Parathyroid adenoma (tissue), 2 donors: Measurements from ENCODE around the gene DDX27.
"Not testable (repeated sequence)": the region's sequence is repeated elsewhere in the genome, so short reads cannot be mapped to it uniquely, and the experiment has no call there.

ENCODE experiments used
- H2AFZ ChIP-seq: fragments of 300-600 bp; sonication (generic); one replicate; pipeline ENCODE4 v1.7.0; 2017; ENCODE audit warnings: antibody characterized with exemption, mild to moderate bottlenecking
- H3K27ac ChIP-seq: fragments of 300-600 bp; sonication (generic); one replicate; pipeline ENCODE4 v1.7.0; 2017
- H3K27me3 ChIP-seq: fragments of 300-600 bp; sonication (generic); one replicate; pipeline ENCODE4 v1.7.0; 2017; ENCODE audit warnings: low read length; ENCODE audit not compliant: control insufficient read depth, insufficient read depth
- H3K36me3 ChIP-seq: fragments of 300-600 bp; sonication (generic); one replicate; pipeline ENCODE4 v1.7.0; 2017; ENCODE audit warnings: low read length; ENCODE audit not compliant: control insufficient read depth, insufficient read depth
- H3K4me1 ChIP-seq: fragments of 300-600 bp; sonication (generic); one replicate; pipeline ENCODE4 v1.7.0; 2017; ENCODE audit warnings: control low read depth
- H3K4me2 ChIP-seq: fragments of 300-600 bp; sonication (generic); one replicate; pipeline ENCODE4 v1.7.0; 2017; ENCODE audit warnings: low read length
- H3K4me3 ChIP-seq: fragments of 300-600 bp; sonication (generic); one replicate; pipeline ENCODE4 v1.7.0; 2017; ENCODE audit warnings: low read depth, low read length
- H3K79me2 ChIP-seq: fragments of 300-600 bp; sonication (generic); one replicate; pipeline ENCODE4 v1.7.0; 2017; ENCODE audit warnings: control low read depth
- H3K9ac ChIP-seq: fragments of 300-600 bp; sonication (generic); one replicate; pipeline ENCODE4 v1.7.0; 2017; ENCODE audit warnings: mild to moderate bottlenecking
- H3K9me3 ChIP-seq: fragments of 300-600 bp; sonication (generic); one replicate; pipeline ENCODE4 v1.7.0; 2017; ENCODE audit warnings: low read length; ENCODE audit not compliant: control insufficient read depth
- TF ChIP-seq, protein P1 (sequence below): fragments of 300-600 bp; sonication (generic); IDR thresholded peaks from one replicate; pipeline ENCODE4 v1.7.0; 2017; ENCODE audit warnings: antibody characterized with exemption, mild to moderate bottlenecking
- donor health status: primary hyperparathyroidism.

DDX27 gene

GRCh38 chr20:49215232-49215631, 4.0 kb upstream of the DDX27 start:
- H3K27ac ChIP-seq = no peak overlapping the region
- peaks cover 8% of the 10 kb centered on the region for H3K79me2 ChIP-seq
- H3K4me2 ChIP-seq = no peak overlapping the region
- H3K9me3 ChIP-seq = no peaks in the 10 kb centered on the region
- peaks cover 9% of the 10 kb centered on the region for H3K4me1 ChIP-seq
- H3K27me3 ChIP-seq = no peaks in the 10 kb centered on the region
- TF ChIP-seq, protein P1, sequence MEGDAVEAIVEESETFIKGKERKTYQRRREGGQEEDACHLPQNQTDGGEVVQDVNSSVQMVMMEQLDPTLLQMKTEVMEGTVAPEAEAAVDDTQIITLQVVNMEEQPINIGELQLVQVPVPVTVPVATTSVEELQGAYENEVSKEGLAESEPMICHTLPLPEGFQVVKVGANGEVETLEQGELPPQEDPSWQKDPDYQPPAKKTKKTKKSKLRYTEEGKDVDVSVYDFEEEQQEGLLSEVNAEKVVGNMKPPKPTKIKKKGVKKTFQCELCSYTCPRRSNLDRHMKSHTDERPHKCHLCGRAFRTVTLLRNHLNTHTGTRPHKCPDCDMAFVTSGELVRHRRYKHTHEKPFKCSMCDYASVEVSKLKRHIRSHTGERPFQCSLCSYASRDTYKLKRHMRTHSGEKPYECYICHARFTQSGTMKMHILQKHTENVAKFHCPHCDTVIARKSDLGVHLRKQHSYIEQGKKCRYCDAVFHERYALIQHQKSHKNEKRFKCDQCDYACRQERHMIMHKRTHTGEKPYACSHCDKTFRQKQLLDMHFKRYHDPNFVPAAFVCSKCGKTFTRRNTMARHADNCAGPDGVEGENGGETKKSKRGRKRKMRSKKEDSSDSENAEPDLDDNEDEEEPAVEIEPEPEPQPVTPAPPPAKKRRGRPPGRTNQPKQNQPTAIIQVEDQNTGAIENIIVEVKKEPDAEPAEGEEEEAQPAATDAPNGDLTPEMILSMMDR = no peak
- H3K9ac ChIP-seq = no peak overlapping the region
- H2AFZ ChIP-seq = no peak overlapping the region
- H3K4me3 ChIP-seq = no peak overlapping the region
- no peaks in the 10 kb centered on the region for H3K36me3 ChIP-seq

DNA sequence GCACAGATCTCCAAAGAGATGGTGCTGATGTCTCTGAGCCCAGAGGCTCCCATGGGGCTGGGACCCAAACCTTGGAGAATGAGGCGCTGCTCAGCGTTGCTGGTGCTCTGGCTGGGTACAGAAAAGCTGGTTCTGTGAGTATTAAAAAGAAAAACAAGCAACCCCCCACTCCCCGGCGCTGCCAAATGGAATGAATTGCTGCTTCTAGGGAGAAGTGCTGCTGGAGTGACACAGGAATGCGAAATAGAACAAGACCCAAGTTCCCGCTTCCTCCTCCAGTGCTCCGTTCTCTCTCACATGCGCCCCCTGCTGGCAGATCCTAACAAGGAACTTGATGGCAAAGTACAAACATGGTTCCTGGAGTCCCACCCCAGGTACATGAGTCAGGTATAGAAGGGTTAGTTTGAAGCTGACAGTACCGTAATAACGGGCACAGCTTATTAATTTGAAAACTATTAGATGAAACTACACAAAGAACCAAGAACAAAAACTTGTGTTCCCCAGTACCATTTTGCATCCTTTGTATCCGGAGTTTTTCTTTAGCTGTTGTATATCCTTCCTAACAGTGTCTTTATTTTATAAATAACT, 2.1 kb upstream of the DDX27 start:
- Histone ChIP-seq H3K27me3 (no peaks in the 10 kb centered on the region), H3K4me2 (peak overlapping the region; percentile 20), H3K27ac (no peak overlapping the region), H3K4me3 (no peak overlapping the region), H3K4me1 (peaks cover 12% of the 10 kb centered on the region), H2AFZ (peak overlapping the region; percentile 66), H3K36me3 (no peaks in the 10 kb centered on the region), H3K79me2 (peaks cover 13% of the 10 kb centered on the region), H3K9ac (no peak overlapping the region), H3K9me3 (no peaks in the 10 kb centered on the region)
- TF ChIP-seq, protein P1 = peak; percentile 90

- H3K9ac ChIP-seq, H3K36me3 ChIP-seq: not testable (repeated sequence)
- peak overlapping the region; percentile 90 for H3K4me3 ChIP-seq
Measured at GRCh38 chr20:49218739-49219090, 501 bp upstream of the DDX27 start.

DNA sequence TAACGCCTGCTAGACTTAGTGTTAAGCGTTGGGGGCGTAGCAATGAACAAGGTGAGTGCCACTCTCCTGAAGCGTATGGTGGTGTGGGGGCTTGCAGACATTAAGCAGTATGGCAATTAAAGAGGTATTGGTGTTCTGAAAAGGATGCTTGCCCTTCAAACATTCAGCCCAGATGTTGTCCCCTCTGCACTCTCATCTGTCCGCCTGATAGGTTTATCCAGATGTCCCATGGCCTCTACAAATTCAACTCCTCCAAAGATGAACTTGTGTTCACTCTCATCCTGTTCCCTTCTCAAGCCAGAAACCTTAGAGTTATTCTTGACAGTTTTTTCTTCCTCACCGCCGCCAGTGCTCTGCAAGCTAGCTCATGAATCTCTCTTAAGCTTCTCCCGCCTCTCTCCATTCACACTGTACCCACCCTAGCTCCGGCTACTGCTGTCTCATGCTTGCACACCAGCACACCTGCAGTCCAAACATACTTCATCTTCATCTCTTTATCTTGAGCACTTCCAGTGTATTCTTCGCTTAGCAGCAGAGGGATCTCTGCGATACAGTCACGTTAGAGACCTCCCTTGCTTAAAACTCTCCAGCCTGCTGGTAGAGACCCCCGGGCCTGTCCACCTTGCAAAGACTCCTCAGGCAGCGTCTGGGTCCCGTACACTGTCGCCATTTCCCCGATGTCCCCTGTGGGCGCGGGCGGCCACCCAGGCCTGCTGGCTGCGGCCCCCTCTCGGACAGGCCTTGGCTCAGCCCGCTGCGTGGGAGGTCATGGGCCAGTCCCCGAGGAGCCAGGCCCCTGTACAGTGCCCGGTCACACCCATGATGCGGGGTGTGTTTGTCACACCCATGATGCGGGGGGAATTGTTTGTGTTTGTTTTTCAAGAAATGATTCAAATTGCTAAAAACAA, 962 bp downstream of the DDX27 start:
- H3K9me3 ChIP-seq = no peaks in the 10 kb centered on the region
- peak overlapping the region; percentile 66 for H3K27ac ChIP-seq
- peaks cover 13% of the 10 kb centered on the region for H3K79me2 ChIP-seq
- no peaks in the 10 kb centered on the region for H3K27me3 ChIP-seq
- peak overlapping the region; percentile 90 for H3K4me3 ChIP-seq
- no peaks in the 10 kb centered on the region for H3K36me3 ChIP-seq
- H3K4me2 ChIP-seq = peak overlapping the region; percentile 63
- peaks cover 12% of the 10 kb centered on the region for H3K4me1 ChIP-seq
- peak overlapping the region; percentile 31 for H3K9ac ChIP-seq
- TF ChIP-seq, protein P1 = no peak
- peak overlapping the region; percentile 88 for H2AFZ ChIP-seq

More at GRCh38 chr20:49218739-49219090, 501 bp upstream of the DDX27 start:
- peak overlapping the region; percentile 88 for H2AFZ ChIP-seq
- peaks cover 12% of the 10 kb centered on the region for H3K4me1 ChIP-seq
- peaks cover 13% of the 10 kb centered on the region for H3K79me2 ChIP-seq
- H3K27me3 ChIP-seq, H3K9me3 ChIP-seq: not testable (repeated sequence)
- peak overlapping the region; percentile 63 for H3K4me2 ChIP-seq
- H3K27ac ChIP-seq = peak overlapping the region; percentile 66

- H3K9ac ChIP-seq = no peak overlapping the region
- no peaks in the 10 kb centered on the region for H3K36me3 ChIP-seq
- H3K27me3 ChIP-seq = no peaks in the 10 kb centered on the region
- H2AFZ ChIP-seq = no peak overlapping the region
- H3K79me2 ChIP-seq = no peaks in the 10 kb centered on the region
- no peak overlapping the region for H3K27ac ChIP-seq
- TF ChIP-seq, protein P1 = no peak
- H3K4me3 ChIP-seq = no peak overlapping the region
- H3K9me3 ChIP-seq = no peaks in the 10 kb centered on the region
- H3K4me1 ChIP-seq = no peaks in the 10 kb centered on the region
- no peak overlapping the region for H3K4me2 ChIP-seq
Measured at GRCh38 chr20:49225896-49226295, 6.7 kb downstream of the DDX27 start.
